ENCODE data around the gene SCYGR2. TPM values are rescaled to one million over a fixed set of nuclear protein-coding genes. Genes with fewer than 3 reads are reported as not detected.

SCYGR2 gene
- total RNA-seq, 2 experiments from 2014 or later, result not detected

GRCh38 chr2:227612546-227613271 lies 14.0 kb downstream of the SCYGR2 start:
- Histone ChIP-seq H3K9me3 (ENCODE audit: control insufficient read depth in 1 of 2, insufficient read depth in 1 of 2, low read length in 2 of 2) (peaks cover 0 to 7% of the 10 kb centered on the region in 2 experiments), H3K27me3 (ENCODE audit: control insufficient read depth in 1 of 2, insufficient read depth in 2 of 2, low read length in 2 of 2) (peaks cover 0 to 8% of the 10 kb centered on the region in 2 experiments), H3K4me1 (ENCODE audit: insufficient read depth, low read length) (no peaks in the 10 kb centered on the region), H3K4me3 (ENCODE audit: low read length) (no peak overlapping the region), H3K27ac (ENCODE audit: low read depth in 1 of 2, low read length in 2 of 2) (no peak overlapping the region), H3K36me3 (ENCODE audit: insufficient read depth, low read length) (no peaks in the 10 kb centered on the region)
- H3K9me3 Mint-ChIP-seq, result no peaks in the 10 kb centered on the region
- no peaks in the 10 kb centered on the region for H3K36me3 Mint-ChIP-seq (ENCODE audit: low read depth)
- ChIA-PET CTCF (no interaction called here), POLR2A (no interaction called here)
- peaks cover 11% of the 10 kb centered on the region for H3K4me1 Mint-ChIP-seq (ENCODE audit: low read depth)
- peaks cover 40% of the 10 kb centered on the region for H3K27me3 Mint-ChIP-seq
- no peak for ATAC-seq (ENCODE audit: poor library complexity)
- H3K27ac Mint-ChIP-seq, result no peak overlapping the region
- intact Hi-C loops (cut with DNase I, micrococcal nuclease), result no loop called here
- no peak for TF ChIP-seq CTCF (IDR thresholded peaks at IDR 0.05)
- DNase-seq, result no peak
- no peak overlapping the region for H3K4me3 Mint-ChIP-seq

- no peak overlapping the region for H3K4me3 Mint-ChIP-seq
- no peak for DNase-seq
- peaks cover 44% of the 10 kb centered on the region for H3K27me3 Mint-ChIP-seq
- H3K36me3 ChIP-seq (ENCODE audit: insufficient read depth, low read length), result no peaks in the 10 kb centered on the region
- intact Hi-C loops (cut with DNase I, micrococcal nuclease), result no loop called here
- no peak for ATAC-seq (ENCODE audit: poor library complexity)
- POLR2A ChIA-PET, result no interaction called here
- TF ChIP-seq CTCF (IDR thresholded peaks at IDR 0.05), result no peak
- H3K36me3 Mint-ChIP-seq (ENCODE audit: low read depth), result no peaks in the 10 kb centered on the region
- CTCF ChIA-PET, result no interaction called here
- peaks cover 0 to 8% of the 10 kb centered on the region in 2 experiments for H3K27me3 ChIP-seq (ENCODE audit: control insufficient read depth in 1 of 2, insufficient read depth in 2 of 2, low read length in 2 of 2)
- H3K27ac ChIP-seq (ENCODE audit: low read depth in 1 of 2, low read length in 2 of 2), result no peak overlapping the region
- peaks cover 7% of the 10 kb centered on the region for H3K4me1 Mint-ChIP-seq (ENCODE audit: low read depth)
- H3K4me1 ChIP-seq (ENCODE audit: insufficient read depth, low read length), result no peaks in the 10 kb centered on the region
- H3K9me3 ChIP-seq (ENCODE audit: control insufficient read depth in 1 of 2, insufficient read depth in 1 of 2, low read length in 2 of 2), result peaks cover 0 to 8% of the 10 kb centered on the region in 2 experiments
- no peak overlapping the region for H3K27ac Mint-ChIP-seq
- no peak overlapping the region for H3K4me3 ChIP-seq (ENCODE audit: low read length)
- no peaks in the 10 kb centered on the region for H3K9me3 Mint-ChIP-seq
These were observed 14.6 kb downstream of the SCYGR2 start for GRCh38 chr2:227613272-227613660.

- ATAC-seq (ENCODE audit: poor library complexity) (no peak), DNase-seq (no peak)
- H3K4me3 Mint-ChIP-seq, result no peak overlapping the region
- no peak for TF ChIP-seq CTCF (IDR thresholded peaks at IDR 0.05)
- H3K9me3 ChIP-seq (ENCODE audit: control insufficient read depth in 1 of 2, insufficient read depth in 1 of 2, low read length in 2 of 2), result peaks cover 0 to 4% of the 10 kb centered on the region in 2 experiments
- POLR2A ChIA-PET, result no interaction called here
- H3K4me1 ChIP-seq (ENCODE audit: insufficient read depth, low read length), result no peaks in the 10 kb centered on the region
- CTCF ChIA-PET, result no interaction called here
- peaks cover 40% of the 10 kb centered on the region for H3K27me3 Mint-ChIP-seq
- no peak overlapping the region for H3K27ac Mint-ChIP-seq
- intact Hi-C loops (cut with DNase I, micrococcal nuclease), result no loop called here
- no peaks in the 10 kb centered on the region for H3K36me3 ChIP-seq (ENCODE audit: insufficient read depth, low read length)
- H3K4me3 ChIP-seq (ENCODE audit: low read length), result no peak overlapping the region
- H3K36me3 Mint-ChIP-seq (ENCODE audit: low read depth), result no peaks in the 10 kb centered on the region
- H3K27ac ChIP-seq (ENCODE audit: low read depth in 1 of 2, low read length in 2 of 2), result no peak overlapping the region
- peaks cover under 1% of the 10 kb centered on the region for H3K4me1 Mint-ChIP-seq (ENCODE audit: low read depth)
- H3K27me3 ChIP-seq (ENCODE audit: control insufficient read depth in 1 of 2, insufficient read depth in 2 of 2, low read length in 2 of 2), result peaks cover 0 to 4% of the 10 kb centered on the region in 2 experiments
- no peaks in the 10 kb centered on the region for H3K9me3 Mint-ChIP-seq
These were observed 15.6 kb downstream of the SCYGR2 start for GRCh38 chr2:227614246-227614645.

Data from CD4-positive, alpha-beta T cell (primary cell).